ENCODE results near the gene TMEM178A. TPM values are rescaled to one million over a fixed set of nuclear protein-coding genes. Genes with fewer than 3 reads are reported as not detected.

Gene TMEM178A
- total RNA-seq, 1 donor from 2014 or later = 4.7 TPM

GRCh38 chr2:39755466-39755865, 89.7 kb downstream of the TMEM178A start:
- H3K9ac ChIP-seq (ENCODE audit: low read depth in 1 of 3, low read length in 3 of 3) = no peak overlapping the region
- peaks cover 22 to 48% (median 40%) of the 10 kb centered on the region in 3 donors for H3K36me3 ChIP-seq (ENCODE audit: control insufficient read depth in 3 of 3, insufficient read depth in 3 of 3, low read length in 3 of 3)
- H3K27ac ChIP-seq (ENCODE audit: low read depth, low read length) = no peak overlapping the region
- no peaks in the 10 kb centered on the region for H3K27me3 ChIP-seq (ENCODE audit: control insufficient read depth in 3 of 3, insufficient read depth in 3 of 3, low read length in 3 of 3)
- H3K4me3 ChIP-seq (ENCODE audit: low read length in 3 of 3) = no peak overlapping the region
- no peaks in the 10 kb centered on the region for H3K4me1 ChIP-seq (ENCODE audit: control insufficient read depth in 3 of 3, insufficient read depth in 3 of 3, low read length in 3 of 3)
- no peaks in the 10 kb centered on the region for H3K9me3 ChIP-seq (ENCODE audit: control insufficient read depth in 3 of 3, low read length in 3 of 3)

GRCh38 chr2:39757156-39757555, 91.4 kb downstream of the TMEM178A start:
- peaks cover 18 to 47% (median 42%) of the 10 kb centered on the region in 3 donors for H3K36me3 ChIP-seq (ENCODE audit: control insufficient read depth in 3 of 3, insufficient read depth in 3 of 3, low read length in 3 of 3)
- no peak overlapping the region for H3K9ac ChIP-seq (ENCODE audit: low read depth in 1 of 3, low read length in 3 of 3)
- H3K27me3 ChIP-seq (ENCODE audit: control insufficient read depth in 3 of 3, insufficient read depth in 3 of 3, low read length in 3 of 3) = no peaks in the 10 kb centered on the region
- no peaks in the 10 kb centered on the region for H3K4me1 ChIP-seq (ENCODE audit: control insufficient read depth in 3 of 3, insufficient read depth in 3 of 3, low read length in 3 of 3)
- H3K27ac ChIP-seq (ENCODE audit: low read depth, low read length) = no peak overlapping the region
- H3K9me3 ChIP-seq (ENCODE audit: control insufficient read depth in 3 of 3, low read length in 3 of 3) = no peaks in the 10 kb centered on the region
- no peak overlapping the region for H3K4me3 ChIP-seq (ENCODE audit: low read length in 3 of 3)

- no peak overlapping the region for H3K9ac ChIP-seq (ENCODE audit: low read depth in 1 of 3, low read length in 3 of 3)
- H3K36me3 ChIP-seq (ENCODE audit: control insufficient read depth in 3 of 3, insufficient read depth in 3 of 3, low read length in 3 of 3) = peaks cover 12 to 32% (median 27%) of the 10 kb centered on the region in 3 donors
These were observed 96.7 kb downstream of the TMEM178A start for GRCh38 chr2:39762448-39762847.

More at GRCh38 chr2:39762448-39762847, 96.7 kb downstream of the TMEM178A start:
- no peaks in the 10 kb centered on the region for H3K4me1 ChIP-seq (ENCODE audit: control insufficient read depth in 3 of 3, insufficient read depth in 3 of 3, low read length in 3 of 3)
- no peaks in the 10 kb centered on the region for H3K9me3 ChIP-seq (ENCODE audit: control insufficient read depth in 3 of 3, low read length in 3 of 3)
- no peaks in the 10 kb centered on the region for H3K27me3 ChIP-seq (ENCODE audit: control insufficient read depth in 3 of 3, insufficient read depth in 3 of 3, low read length in 3 of 3)
- no peak overlapping the region for H3K27ac ChIP-seq (ENCODE audit: low read depth, low read length)
- no peak overlapping the region for H3K4me3 ChIP-seq (ENCODE audit: low read length in 3 of 3)

Other genes starting within 250 kb of the TMEM178A start
- gene MAP4K3, start 228.6 kb upstream of the TMEM178A start, total RNA-seq = 59.5 TPM
- gene THUMPD2, start 113.3 kb downstream of the TMEM178A start, total RNA-seq = 11.5 TPM